22Rv1 (cell line): ENCODE results near the gene ECT2L.

ENCODE experiments used
- H3K27ac ChIP-seq: fragments of 450-650 bp; 2 replicates; pipeline ENCODE4 v1.5.1; 2017
- ZFX ChIP-seq: fragments of 450-650 bp; IDR thresholded peaks from 2 replicates; pipeline ENCODE4 v1.6.1; 2017; ENCODE audit warnings: antibody characterized with exemption, borderline replicate concordance
- TF ChIP-seq, protein P1 (sequence below): fragments of 450-650 bp; IDR thresholded peaks from 2 replicates; pipeline ENCODE4 v1.5.1; 2017; ENCODE audit warnings: mild to moderate bottlenecking

The ECT2L gene

GRCh38 chr6:138885156-138885819, 89.4 kb downstream of the ECT2L start:
- no peak overlapping the region for H3K27ac ChIP-seq
- no peak for TF ChIP-seq ZFX
- TF ChIP-seq, protein P1, sequence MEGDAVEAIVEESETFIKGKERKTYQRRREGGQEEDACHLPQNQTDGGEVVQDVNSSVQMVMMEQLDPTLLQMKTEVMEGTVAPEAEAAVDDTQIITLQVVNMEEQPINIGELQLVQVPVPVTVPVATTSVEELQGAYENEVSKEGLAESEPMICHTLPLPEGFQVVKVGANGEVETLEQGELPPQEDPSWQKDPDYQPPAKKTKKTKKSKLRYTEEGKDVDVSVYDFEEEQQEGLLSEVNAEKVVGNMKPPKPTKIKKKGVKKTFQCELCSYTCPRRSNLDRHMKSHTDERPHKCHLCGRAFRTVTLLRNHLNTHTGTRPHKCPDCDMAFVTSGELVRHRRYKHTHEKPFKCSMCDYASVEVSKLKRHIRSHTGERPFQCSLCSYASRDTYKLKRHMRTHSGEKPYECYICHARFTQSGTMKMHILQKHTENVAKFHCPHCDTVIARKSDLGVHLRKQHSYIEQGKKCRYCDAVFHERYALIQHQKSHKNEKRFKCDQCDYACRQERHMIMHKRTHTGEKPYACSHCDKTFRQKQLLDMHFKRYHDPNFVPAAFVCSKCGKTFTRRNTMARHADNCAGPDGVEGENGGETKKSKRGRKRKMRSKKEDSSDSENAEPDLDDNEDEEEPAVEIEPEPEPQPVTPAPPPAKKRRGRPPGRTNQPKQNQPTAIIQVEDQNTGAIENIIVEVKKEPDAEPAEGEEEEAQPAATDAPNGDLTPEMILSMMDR, result no peak

GRCh38 chr6:138891255-138891986, 95.5 kb downstream of the ECT2L start:
- no peak overlapping the region for H3K27ac ChIP-seq
- TF ChIP-seq, protein P1, result no peak
- no peak for TF ChIP-seq ZFX

DNA sequence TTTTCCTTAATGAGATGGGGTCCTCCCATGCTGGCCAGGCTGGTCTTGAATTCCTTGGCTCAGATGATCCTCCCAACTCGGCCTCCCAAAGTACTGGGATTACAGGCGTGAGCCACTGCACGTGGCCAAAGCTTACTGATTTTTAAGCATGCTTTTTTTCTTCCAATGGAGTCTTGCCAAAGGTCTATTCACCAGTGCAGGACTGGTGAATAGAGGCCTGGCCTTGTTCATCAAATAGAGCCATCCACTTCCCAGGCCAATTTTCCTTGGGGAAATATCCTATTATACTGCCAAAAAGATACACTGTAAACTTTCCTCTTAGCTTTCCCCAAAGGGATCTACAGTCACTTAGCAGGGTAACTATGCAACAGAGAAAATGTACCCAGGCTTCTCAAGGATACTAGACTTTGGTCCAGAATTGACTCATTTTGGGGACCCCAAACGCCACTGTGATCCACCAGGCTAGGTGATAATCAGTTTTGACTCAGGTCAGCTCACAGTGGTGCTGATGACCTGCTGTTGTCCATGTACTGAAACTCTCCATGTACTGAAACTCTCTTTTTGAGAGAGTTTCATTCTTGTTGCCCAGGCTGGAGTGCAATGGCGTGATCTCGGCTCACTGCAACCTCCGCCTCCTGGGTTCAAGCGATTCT, 100.3 kb downstream of the ECT2L start:
- no peak for TF ChIP-seq ZFX
- TF ChIP-seq, protein P1, result no peak
- no peak overlapping the region for H3K27ac ChIP-seq

GRCh38 chr6:138897031-138897430, 101.1 kb downstream of the ECT2L start:
- TF ChIP-seq, protein P1, result no peak
- TF ChIP-seq ZFX, result no peak
- H3K27ac ChIP-seq, result no peak overlapping the region

- TF ChIP-seq ZFX, result no peak
- TF ChIP-seq, protein P1, result no peak
- no peak overlapping the region for H3K27ac ChIP-seq
Measured at GRCh38 chr6:138907167-138907566, 111.3 kb downstream of the ECT2L start.

- no peak overlapping the region for H3K27ac ChIP-seq
- TF ChIP-seq ZFX, result no peak
- TF ChIP-seq, protein P1, result no peak
Measured at GRCh38 chr6:138909511-138909910, 113.6 kb downstream of the ECT2L start.

DNA sequence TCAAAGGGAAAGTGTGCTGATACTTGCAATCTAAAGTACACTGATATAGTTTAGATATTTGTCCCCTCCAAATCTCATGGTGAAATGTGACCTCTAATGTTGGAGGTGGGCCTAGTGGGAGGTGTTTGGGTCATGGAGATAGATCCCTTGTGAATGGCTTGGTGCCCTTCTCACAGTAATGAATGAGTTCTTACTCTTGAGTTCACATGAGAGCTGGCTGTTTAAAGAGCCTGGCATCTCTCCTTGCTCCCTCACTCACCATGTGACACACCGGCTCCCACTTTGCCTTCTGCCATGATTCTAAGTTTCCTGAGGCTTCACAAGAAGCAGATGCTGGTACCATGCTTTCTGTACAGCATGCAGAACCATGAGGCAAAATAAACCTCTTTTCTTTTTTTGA, 114.1 kb downstream of the ECT2L start:
- TF ChIP-seq, protein P1, result no peak
- TF ChIP-seq ZFX, result no peak
- H3K27ac ChIP-seq, result no peak overlapping the region
